Bone marrow (tissue), 2 donors: ENCODE data around the gene PPIF.

Source experiments
- DNase-seq, 2 donors: peaks; one replicate each; lab custom pipeline; 2025; lab: John Stamatoyannopoulos, UW

PPIF gene

GRCh38 chr10:79347226-79347893, at the start of gene PPIF:
Gene PPIF (plus strand): TSS chr10:79347469. CDS start chr10:79347549, 80 bp downstream.
- peak; percentile 55 to 87 for DNase-seq

GRCh38 chr10:79298403-79299244, 48.6 kb upstream of the PPIF start:
- peak; percentile 64 to 85 for DNase-seq

- no peak for DNase-seq
Measured at GRCh38 chr10:79299397-79300241, 47.6 kb upstream of the PPIF start.

- no peak for DNase-seq
Measured at GRCh38 chr10:79300711-79301110, 46.6 kb upstream of the PPIF start.

GRCh38 chr10:79301754-79302530, 45.3 kb upstream of the PPIF start:
- no peak for DNase-seq

- DNase-seq, result no peak
Measured at GRCh38 chr10:79303631-79304478, 43.4 kb upstream of the PPIF start.

- DNase-seq, result no peak
Measured at GRCh38 chr10:79304479-79305087, 42.7 kb upstream of the PPIF start.

- DNase-seq, result no peak
Measured at GRCh38 chr10:79305515-79305914, 41.8 kb upstream of the PPIF start.

GRCh38 chr10:79305988-79306387, 41.3 kb upstream of the PPIF start:
- no peak for DNase-seq

GRCh38 chr10:79306644-79307220, 40.5 kb upstream of the PPIF start:
- no peak for DNase-seq

- no peak for DNase-seq
Measured at GRCh38 chr10:79308016-79308415, 39.3 kb upstream of the PPIF start.

- no peak for DNase-seq
Measured at GRCh38 chr10:79308969-79309665, 38.2 kb upstream of the PPIF start.

GRCh38 chr10:79310200-79310865, 36.9 kb upstream of the PPIF start:
- no peak for DNase-seq

GRCh38 chr10:79310911-79311573, 36.2 kb upstream of the PPIF start:
- DNase-seq, result no peak

- no peak for DNase-seq
Measured at GRCh38 chr10:79311581-79312407, 35.5 kb upstream of the PPIF start.

GRCh38 chr10:79312601-79313187, 34.6 kb upstream of the PPIF start:
- no peak for DNase-seq

- no peak for DNase-seq
Measured at GRCh38 chr10:79313320-79313719, 33.9 kb upstream of the PPIF start.
